ENCODE measurements around the gene TTLL11.

DNA sequence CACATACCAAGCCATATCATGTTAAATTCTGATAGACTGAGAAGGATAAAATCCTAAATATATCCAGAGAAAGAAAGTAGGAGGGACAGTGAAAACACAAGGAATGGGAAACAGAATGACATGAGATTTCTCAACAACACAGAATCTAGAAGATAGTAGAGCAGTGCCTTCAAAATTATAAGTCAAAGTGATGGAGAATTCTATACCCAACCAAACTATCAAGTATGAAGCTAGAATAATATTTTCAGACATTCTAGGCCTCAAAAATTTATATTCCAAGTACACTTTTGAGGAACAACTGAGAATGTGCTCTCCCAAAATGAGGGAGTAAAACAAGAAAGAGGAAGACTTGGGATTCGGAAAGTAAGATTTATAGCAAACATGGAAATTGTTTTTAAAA, 10.9 kb upstream of the TTLL11 start:
- TF ChIP-seq, protein P1, sequence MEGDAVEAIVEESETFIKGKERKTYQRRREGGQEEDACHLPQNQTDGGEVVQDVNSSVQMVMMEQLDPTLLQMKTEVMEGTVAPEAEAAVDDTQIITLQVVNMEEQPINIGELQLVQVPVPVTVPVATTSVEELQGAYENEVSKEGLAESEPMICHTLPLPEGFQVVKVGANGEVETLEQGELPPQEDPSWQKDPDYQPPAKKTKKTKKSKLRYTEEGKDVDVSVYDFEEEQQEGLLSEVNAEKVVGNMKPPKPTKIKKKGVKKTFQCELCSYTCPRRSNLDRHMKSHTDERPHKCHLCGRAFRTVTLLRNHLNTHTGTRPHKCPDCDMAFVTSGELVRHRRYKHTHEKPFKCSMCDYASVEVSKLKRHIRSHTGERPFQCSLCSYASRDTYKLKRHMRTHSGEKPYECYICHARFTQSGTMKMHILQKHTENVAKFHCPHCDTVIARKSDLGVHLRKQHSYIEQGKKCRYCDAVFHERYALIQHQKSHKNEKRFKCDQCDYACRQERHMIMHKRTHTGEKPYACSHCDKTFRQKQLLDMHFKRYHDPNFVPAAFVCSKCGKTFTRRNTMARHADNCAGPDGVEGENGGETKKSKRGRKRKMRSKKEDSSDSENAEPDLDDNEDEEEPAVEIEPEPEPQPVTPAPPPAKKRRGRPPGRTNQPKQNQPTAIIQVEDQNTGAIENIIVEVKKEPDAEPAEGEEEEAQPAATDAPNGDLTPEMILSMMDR (conservative IDR thresholded peaks at IDR 0.05), result no peak
- TF ChIP-seq EZH2 (IDR thresholded peaks at IDR 0.05; ENCODE audit: low read depth), result no peak

All from PC-9 (cell line).